Breast epithelium (tissue), 4 donors: ENCODE measurements around the gene ARHGEF10L. TPM values are rescaled to one million over a fixed set of nuclear protein-coding genes. Genes with fewer than 3 reads are reported as not detected.

Experiments used
- DNase-seq, 2 donors: peaks; one replicate each; pipeline ENCODE4 v3.0.0-alpha.2; 2019; ENCODE audit warnings: low spot score in 2 of 2
- H3K27ac ChIP-seq, 2 donors: fragments of 200-600 bp; sonication (generic) in 1 of 2; one replicate each; pipeline ENCODE4 v1.5.1; 2016 to 2019; ENCODE audit warnings: mild to moderate bottlenecking in 1 of 2
- H3K27me3 ChIP-seq, 2 donors: fragments of 200-600 bp; sonication (generic) in 1 of 2; one replicate each; pipeline versions ENCODE4 v1.5.1 to v1.6.0; 2017 to 2019; ENCODE audit warnings: control low read depth in 1 of 2, mild to moderate bottlenecking in 1 of 2
- H3K36me3 ChIP-seq: fragments of 200-600 bp; one replicate; pipeline ENCODE4 v1.5.1; 2019
- H3K4me1 ChIP-seq, 2 donors: fragments of 200-600 bp; sonication (generic); one replicate each; pipeline ENCODE4 v1.5.1; 2016 to 2019; ENCODE audit warnings: control low read depth in 1 of 2
- H3K4me3 ChIP-seq, 3 donors: fragments of 200-600 bp; sonication (generic); 1 replicate in 2 of 3; 2 replicates in 1 of 3; pipeline ENCODE4 v1.5.1; 2016 to 2019; ENCODE audit warnings: mild to moderate bottlenecking in 3 of 3, moderate library complexity in 2 of 3
- H3K9me3 ChIP-seq, 2 donors: fragments of 200-600 bp; sonication (generic) in 1 of 2; one replicate each; pipeline ENCODE4 v1.5.1; 2016 to 2019; ENCODE audit warnings: control low read depth in 1 of 2
- POLR2A ChIP-seq: fragments of 450-650 bp; IDR thresholded peaks from one replicate; pipeline ENCODE4 v1.6.1; 2016; ENCODE audit warnings: antibody characterized with exemption, mild to moderate bottlenecking, moderate library complexity
- POLR2AphosphoS5 ChIP-seq, 3 donors: sonication (generic); formaldehyde crosslinking; IDR thresholded peaks; one replicate each; pipeline ENCODE4 v1.6.1; 2017; ENCODE audit warnings: antibody characterized with exemption in 3 of 3
- intact Hi-C: fragments of 100-400 bp; cut with DNase I; formaldehyde crosslinking; loops from one replicate; pipeline ENCODE4 v1.15.1; 2023; ENCODE audit warnings: low total_unique reads
- total RNA-seq, 3 donors: library from RNA; depleted of rRNA; stranded (reverse); fragments of >200 nt; gene quantifications; one replicate each; pipeline ENCODE4 v1.1.0, GENCODE V29; 2016
- TF ChIP-seq, protein P1 (sequence below), 3 donors: fragments of 450-650 bp; IDR thresholded peaks; one replicate each; pipeline ENCODE4 v1.5.1; 2016 to 2017; ENCODE audit warnings: antibody characterized with exemption in 3 of 3, mild to moderate bottlenecking in 3 of 3, moderate library complexity in 3 of 3

ARHGEF10L gene
- total RNA-seq, 3 donors from 2014 or later, result 36.7 to 51.4 (median 49.8) TPM

DNA sequence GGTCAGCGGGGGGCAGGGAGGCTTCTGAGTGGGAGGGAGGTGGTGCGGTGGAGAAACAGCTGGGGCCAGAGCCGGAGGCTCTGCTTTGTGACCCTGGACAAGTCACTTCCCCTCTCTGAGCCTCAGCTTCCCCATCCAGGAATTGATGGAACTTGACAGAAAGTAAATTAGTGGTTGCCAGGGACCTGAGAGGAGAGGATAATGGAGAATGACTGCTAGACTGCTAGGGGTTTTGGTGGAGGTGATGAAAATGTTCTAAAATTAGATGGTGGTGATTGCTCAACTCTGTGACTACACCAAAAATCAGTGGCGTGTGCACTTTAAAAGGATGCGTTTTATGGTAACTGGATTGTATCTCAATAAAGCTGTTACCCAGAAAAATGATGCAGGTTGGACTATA lies 100.9 kb downstream of the ARHGEF10L start:
- Histone ChIP-seq H3K36me3 (no peaks in the 10 kb centered on the region), H3K27me3 (no peaks in the 10 kb centered on the region), H3K9me3 (no peaks in the 10 kb centered on the region), H3K4me1 (no peaks in the 10 kb centered on the region), H3K27ac (no peak overlapping the region), H3K4me3 (no peak overlapping the region)
- intact Hi-C loops, result loop anchor here (10.0 kb wide), 1 partner anchor 684 kb away; no protein-coding TSS in a partner anchor
- no peak for TF ChIP-seq POLR2A
- TF ChIP-seq, protein P1, sequence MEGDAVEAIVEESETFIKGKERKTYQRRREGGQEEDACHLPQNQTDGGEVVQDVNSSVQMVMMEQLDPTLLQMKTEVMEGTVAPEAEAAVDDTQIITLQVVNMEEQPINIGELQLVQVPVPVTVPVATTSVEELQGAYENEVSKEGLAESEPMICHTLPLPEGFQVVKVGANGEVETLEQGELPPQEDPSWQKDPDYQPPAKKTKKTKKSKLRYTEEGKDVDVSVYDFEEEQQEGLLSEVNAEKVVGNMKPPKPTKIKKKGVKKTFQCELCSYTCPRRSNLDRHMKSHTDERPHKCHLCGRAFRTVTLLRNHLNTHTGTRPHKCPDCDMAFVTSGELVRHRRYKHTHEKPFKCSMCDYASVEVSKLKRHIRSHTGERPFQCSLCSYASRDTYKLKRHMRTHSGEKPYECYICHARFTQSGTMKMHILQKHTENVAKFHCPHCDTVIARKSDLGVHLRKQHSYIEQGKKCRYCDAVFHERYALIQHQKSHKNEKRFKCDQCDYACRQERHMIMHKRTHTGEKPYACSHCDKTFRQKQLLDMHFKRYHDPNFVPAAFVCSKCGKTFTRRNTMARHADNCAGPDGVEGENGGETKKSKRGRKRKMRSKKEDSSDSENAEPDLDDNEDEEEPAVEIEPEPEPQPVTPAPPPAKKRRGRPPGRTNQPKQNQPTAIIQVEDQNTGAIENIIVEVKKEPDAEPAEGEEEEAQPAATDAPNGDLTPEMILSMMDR (IDR thresholded peaks at IDR 0.05), result no peak
- no peak for TF ChIP-seq POLR2AphosphoS5 (IDR thresholded peaks at IDR 0.05)
- no peak for DNase-seq

DNA sequence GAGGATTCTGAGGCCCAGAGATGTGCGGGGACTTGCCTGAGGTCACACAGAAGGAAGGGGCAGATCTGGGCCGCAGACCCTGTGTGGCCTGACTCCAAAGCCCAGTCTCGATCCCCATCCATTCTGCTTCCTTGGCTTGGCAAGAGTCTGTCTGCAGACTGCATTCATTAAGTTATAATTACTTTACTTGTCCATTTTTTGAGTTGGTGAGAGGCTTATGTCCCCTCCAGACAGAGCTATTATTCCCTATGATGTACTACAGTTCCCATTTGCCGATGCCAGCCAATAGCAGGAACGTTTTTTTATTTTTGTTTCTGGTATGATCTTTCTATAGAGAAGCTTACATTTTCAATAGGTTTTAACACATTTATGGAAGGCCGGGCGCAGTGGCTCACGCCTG lies 101.5 kb downstream of the ARHGEF10L start:
- intact Hi-C loops, result loop anchor here (10.0 kb wide), 1 partner anchor 684 kb away; no protein-coding TSS in a partner anchor
- no peaks in the 10 kb centered on the region for H3K27me3 ChIP-seq
- H3K4me3 ChIP-seq, result no peak overlapping the region

DNA sequence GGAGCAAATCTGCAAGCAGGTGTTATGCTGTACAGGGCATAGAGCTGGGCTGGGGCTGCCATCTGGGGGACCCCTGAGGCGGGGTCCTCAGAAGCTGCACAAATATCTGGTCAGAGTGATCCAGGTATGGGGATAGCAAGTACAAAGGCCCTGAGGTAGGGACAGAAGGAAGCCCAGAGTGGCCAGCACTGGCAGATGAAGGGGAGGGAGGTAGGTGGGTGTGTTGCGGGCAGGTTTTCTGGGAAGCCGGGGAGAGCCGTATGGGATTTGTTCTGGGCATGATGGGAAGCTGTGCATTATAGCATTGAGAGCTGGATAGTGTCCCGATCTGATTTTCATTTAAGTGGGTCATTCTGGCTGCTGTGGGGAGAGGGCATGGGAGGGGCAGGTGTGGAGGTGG lies 102.7 kb downstream of the ARHGEF10L start:
- no peak for TF ChIP-seq POLR2A
- TF ChIP-seq POLR2AphosphoS5 (IDR thresholded peaks at IDR 0.05), result no peak
- TF ChIP-seq, protein P1 (IDR thresholded peaks at IDR 0.05), result no peak
- Histone ChIP-seq H3K4me3 (no peak overlapping the region), H3K9me3 (no peaks in the 10 kb centered on the region), H3K27ac (no peak overlapping the region), H3K4me1 (no peaks in the 10 kb centered on the region), H3K36me3 (no peaks in the 10 kb centered on the region), H3K27me3 (no peaks in the 10 kb centered on the region)
- no peak for DNase-seq
- intact Hi-C loops, result loop anchor here (10.0 kb wide), 1 partner anchor 683 kb away; no protein-coding TSS in a partner anchor

More for the DNA sequence above, 101.5 kb downstream of the ARHGEF10L start:
- H3K36me3 ChIP-seq, result no peaks in the 10 kb centered on the region
- TF ChIP-seq, protein P1 (IDR thresholded peaks at IDR 0.05), result no peak
- no peak for TF ChIP-seq POLR2AphosphoS5 (IDR thresholded peaks at IDR 0.05)
- no peak for TF ChIP-seq POLR2A
- no peak for DNase-seq
- no peaks in the 10 kb centered on the region for H3K4me1 ChIP-seq
- H3K27ac ChIP-seq, result no peak overlapping the region
- no peaks in the 10 kb centered on the region for H3K9me3 ChIP-seq

DNA sequence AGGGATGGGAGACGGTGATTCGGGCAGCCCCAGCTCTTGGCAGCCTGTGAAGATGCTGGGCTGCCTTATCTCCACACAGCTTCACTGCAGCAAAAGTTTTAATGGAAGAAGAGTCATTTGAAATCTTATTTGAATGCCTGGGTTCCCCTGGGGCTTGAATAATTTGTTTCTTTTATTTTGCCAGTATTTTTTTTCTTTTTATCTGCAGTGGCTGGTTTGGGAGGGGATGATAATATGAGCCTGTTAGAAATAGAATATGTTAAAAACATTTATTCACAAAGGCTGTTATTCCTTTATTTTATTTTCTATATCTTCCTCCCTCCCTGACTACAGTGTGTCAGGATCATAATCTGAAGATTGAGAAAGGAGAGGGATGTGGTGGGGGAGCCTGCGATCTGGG lies 103.4 kb downstream of the ARHGEF10L start:
- Histone ChIP-seq H3K9me3 (no peaks in the 10 kb centered on the region), H3K36me3 (no peaks in the 10 kb centered on the region), H3K4me1 (no peaks in the 10 kb centered on the region), H3K4me3 (no peak overlapping the region), H3K27me3 (no peaks in the 10 kb centered on the region), H3K27ac (no peak overlapping the region)
- TF ChIP-seq POLR2AphosphoS5 (IDR thresholded peaks at IDR 0.05) (no peak), POLR2A (no peak)
- TF ChIP-seq, protein P1 (IDR thresholded peaks at IDR 0.05), result no peak
- intact Hi-C loops, result loop anchor here (10.0 kb wide), 1 partner anchor 682 kb away; no protein-coding TSS in a partner anchor
- DNase-seq, result no peak

DNA sequence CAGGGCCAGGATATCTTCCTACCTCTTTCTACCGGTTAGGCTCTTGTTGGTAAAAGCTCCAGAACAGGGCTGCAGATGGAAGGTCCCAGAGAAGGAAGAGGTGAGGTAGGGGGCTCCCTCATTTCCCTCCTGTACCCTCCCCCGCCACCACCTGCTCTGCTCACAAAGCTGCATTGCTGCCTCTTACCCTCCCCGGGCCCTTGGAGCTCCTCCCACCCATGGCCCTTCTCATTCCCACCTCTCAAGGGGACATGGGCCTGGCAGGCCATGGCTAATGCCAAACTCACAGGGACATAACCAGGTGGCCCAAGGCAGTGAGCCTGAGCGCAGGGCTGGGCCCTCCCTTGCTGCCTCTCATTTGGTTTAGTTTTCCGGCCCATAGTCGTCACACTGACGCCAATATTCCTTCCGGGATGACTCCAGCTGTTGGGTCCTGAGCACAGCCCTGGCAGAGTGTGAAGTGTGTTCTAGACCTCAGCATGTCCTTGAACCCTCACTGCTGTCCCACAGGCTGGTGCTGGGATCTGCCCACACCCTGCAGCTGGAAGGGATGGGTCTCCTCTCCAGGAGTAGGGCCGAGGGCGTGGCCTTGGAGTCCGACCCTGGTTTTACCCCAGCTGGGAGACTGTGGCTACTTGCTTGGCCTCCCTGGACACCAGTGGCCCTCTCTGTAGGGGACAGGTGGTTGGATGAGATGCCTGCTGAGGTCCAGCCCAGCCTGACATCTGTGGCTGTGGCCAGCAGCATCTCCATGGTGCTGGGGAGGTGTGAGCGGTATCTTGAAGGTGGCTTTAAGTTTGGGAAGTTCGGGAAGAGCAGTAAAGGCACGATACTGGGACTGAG lies 104.6 kb downstream of the ARHGEF10L start:
- Histone ChIP-seq H3K27ac (no peak overlapping the region), H3K36me3 (no peaks in the 10 kb centered on the region), H3K9me3 (no peaks in the 10 kb centered on the region), H3K4me3 (no peak overlapping the region), H3K27me3 (no peaks in the 10 kb centered on the region), H3K4me1 (no peaks in the 10 kb centered on the region)
- intact Hi-C loops, result loop anchor here (1.0 to 10.0 kb wide), 2 partner anchors 30 to 681 kb away; no protein-coding TSS in a partner anchor
- TF ChIP-seq POLR2AphosphoS5 (IDR thresholded peaks at IDR 0.05), result no peak
- TF ChIP-seq POLR2A, result no peak
- TF ChIP-seq, protein P1 (IDR thresholded peaks at IDR 0.05), result no peak
- DNase-seq, result no peak
